ENCODE results near the gene IKZF2.

IKZF2 gene

DNA sequence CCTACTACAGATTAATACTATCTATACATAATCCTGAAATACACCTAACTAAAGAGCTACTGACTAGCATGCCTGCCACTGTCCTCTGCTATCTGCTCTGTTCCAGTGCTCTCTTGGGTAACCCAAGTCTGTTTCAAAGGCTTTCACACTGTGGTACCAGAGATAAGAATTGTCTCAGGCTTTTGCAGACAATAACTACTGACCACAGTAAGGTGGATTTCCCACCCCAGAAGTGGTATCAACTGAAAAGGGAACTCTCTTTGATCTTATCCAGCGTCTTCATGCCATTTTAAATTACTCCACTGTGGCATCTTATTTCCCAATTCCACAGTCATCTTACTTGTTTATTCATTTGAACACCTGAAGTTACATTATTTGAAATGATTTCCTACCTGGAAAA lies 190.2 kb downstream of the IKZF2 start:
- H3K4me3 ChIP-seq (ENCODE audit: low read depth, low read length), result no peak overlapping the region
- DNase-seq (ENCODE audit: low read depth), result no peak
- TF ChIP-seq, protein P1, sequence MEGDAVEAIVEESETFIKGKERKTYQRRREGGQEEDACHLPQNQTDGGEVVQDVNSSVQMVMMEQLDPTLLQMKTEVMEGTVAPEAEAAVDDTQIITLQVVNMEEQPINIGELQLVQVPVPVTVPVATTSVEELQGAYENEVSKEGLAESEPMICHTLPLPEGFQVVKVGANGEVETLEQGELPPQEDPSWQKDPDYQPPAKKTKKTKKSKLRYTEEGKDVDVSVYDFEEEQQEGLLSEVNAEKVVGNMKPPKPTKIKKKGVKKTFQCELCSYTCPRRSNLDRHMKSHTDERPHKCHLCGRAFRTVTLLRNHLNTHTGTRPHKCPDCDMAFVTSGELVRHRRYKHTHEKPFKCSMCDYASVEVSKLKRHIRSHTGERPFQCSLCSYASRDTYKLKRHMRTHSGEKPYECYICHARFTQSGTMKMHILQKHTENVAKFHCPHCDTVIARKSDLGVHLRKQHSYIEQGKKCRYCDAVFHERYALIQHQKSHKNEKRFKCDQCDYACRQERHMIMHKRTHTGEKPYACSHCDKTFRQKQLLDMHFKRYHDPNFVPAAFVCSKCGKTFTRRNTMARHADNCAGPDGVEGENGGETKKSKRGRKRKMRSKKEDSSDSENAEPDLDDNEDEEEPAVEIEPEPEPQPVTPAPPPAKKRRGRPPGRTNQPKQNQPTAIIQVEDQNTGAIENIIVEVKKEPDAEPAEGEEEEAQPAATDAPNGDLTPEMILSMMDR (IDR thresholded peaks at IDR 0.05; ENCODE audit: control insufficient read depth, extremely low read depth, insufficient read depth), result no peak

DNA sequence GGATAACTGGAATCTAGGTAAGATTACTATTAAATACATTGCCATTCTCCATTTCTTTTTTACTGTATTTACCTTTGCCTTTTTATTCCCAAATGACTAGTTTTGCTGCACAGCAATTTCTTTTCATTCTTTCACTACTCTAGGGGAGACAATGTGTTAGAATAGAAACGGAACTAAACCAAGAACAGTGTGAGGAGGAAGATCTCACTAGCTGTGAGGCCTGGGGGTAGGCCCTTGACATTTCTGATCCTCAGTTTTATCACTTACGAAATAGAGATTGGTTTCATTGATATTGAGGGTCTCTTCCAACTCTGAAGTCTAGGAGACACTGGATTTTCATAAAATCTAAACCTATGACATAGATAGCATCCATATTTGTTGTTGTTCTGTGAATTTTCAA lies 191.1 kb downstream of the IKZF2 start:
- TF ChIP-seq, protein P1 (IDR thresholded peaks at IDR 0.05; ENCODE audit: control insufficient read depth, extremely low read depth, insufficient read depth), result no peak
- no peak for DNase-seq (ENCODE audit: low read depth)
- no peak overlapping the region for H3K4me3 ChIP-seq (ENCODE audit: low read depth, low read length)

DNA sequence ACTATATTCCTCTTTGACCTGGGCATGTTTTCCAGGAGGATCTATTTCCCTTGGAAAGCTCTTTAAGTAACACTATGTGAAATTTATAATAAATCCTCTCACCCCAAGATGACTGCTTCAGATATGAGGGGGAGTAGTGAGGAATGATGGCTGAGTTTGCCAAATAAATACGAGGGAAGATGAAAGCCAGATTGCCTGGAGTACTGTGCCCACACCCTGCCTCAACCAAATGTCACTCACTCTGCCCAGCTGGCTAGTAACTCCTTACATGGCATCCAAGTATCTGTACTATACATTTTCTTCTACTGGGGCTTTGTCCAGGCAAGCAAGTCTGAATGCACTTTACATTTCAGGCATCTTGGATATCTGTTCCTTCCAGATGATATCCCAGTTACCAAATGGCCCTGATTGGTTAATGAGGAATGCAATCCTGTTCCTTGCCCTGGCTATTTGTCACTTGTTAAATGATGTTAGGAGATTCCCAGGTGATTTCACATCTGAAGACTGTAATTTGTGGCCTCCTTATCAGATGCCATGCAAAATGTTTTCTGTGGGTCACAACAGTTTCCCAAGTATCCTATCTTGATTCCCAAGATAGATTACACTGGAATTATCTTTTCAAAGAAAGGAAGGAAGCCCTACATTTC lies 191.8 kb downstream of the IKZF2 start:
- TF ChIP-seq, protein P1 (IDR thresholded peaks at IDR 0.05; ENCODE audit: control insufficient read depth, extremely low read depth, insufficient read depth), result no peak
- DNase-seq (ENCODE audit: low read depth), result no peak
- no peak overlapping the region for H3K4me3 ChIP-seq (ENCODE audit: low read depth, low read length)

DNA sequence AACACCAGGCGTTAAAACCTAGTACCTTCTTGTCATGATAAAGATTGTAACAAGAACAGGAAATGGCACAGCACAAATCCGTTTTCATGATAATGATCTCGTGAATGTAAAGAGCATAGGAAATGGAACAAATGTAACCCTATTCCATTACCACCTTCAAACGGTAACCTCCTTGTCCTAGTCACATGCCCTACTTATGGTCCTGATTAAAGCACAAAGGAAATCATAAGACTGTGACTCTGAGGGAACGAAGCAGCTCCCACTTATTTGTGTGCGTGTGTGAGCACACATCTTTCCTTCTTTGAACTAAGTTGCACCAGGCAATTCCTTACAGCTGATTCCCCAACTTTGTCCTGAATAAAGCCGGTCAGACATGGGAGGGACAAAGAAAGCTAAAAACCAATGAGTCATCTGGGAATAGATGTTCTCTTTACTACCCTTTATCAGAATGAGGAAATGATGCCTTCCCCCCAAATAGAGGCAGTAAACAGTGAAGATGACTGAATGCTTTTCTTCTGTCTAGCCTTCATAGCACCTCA lies 192.6 kb downstream of the IKZF2 start:
- no peak overlapping the region for H3K4me3 ChIP-seq (ENCODE audit: low read depth, low read length)
- TF ChIP-seq, protein P1 (IDR thresholded peaks at IDR 0.05; ENCODE audit: control insufficient read depth, extremely low read depth, insufficient read depth), result no peak
- no peak for DNase-seq (ENCODE audit: low read depth)

DNA sequence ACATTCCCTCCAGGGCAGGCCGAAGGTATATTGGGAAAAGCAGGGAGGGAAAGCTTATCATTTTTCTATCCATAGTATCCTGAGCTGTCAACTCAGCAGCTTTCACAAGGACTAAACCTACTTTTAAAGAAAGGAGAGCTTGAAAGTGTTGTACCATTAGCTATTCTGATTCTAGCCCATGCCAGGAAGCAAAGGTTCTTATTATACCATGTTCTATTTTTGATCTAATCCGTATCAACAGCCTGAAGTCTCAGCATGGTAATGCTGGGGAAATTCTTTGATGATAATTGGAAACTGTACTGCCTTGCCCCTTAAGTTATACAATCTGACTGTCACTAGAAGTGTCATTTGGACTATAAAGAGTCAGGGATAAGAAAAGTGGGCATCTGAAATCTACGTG lies 193.3 kb downstream of the IKZF2 start:
- no peak for DNase-seq (ENCODE audit: low read depth)
- no peak overlapping the region for H3K4me3 ChIP-seq (ENCODE audit: low read depth, low read length)
- TF ChIP-seq, protein P1 (IDR thresholded peaks at IDR 0.05; ENCODE audit: control insufficient read depth, extremely low read depth, insufficient read depth), result no peak

DNA sequence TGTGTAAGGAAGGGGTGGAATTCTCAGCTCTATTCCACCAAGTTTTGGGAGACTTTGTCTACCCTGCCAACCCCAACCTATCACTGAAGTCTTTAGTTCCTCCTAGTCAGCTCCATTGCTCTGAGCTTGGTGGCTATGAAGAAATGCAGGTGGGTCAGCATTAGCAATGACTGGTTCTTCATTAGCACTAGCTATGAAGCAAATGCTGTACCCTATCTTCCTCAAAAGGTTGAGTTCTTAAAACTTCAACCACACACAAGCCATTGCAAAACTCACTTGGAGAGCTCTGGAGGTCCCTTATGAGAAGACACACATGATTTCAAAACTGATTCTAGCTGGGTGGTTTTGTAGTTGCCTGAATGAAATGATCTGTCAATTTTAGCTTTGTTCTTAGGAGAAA lies 193.8 kb downstream of the IKZF2 start:
- DNase-seq (ENCODE audit: low read depth), result no peak
- TF ChIP-seq, protein P1 (IDR thresholded peaks at IDR 0.05; ENCODE audit: control insufficient read depth, extremely low read depth, insufficient read depth), result no peak
- no peak overlapping the region for H3K4me3 ChIP-seq (ENCODE audit: low read depth, low read length)

Data from LNCaP clone FGC (cell line).